Measurements from ENCODE around the gene PERM1.
"Not testable (repeated sequence)": the region's sequence is repeated elsewhere in the genome, so short reads cannot be mapped to it uniquely, and the experiment has no call there.

PERM1 gene

GRCh38 chr1:981955-982558 is at the start of gene PERM1:
PERM1 (minus strand) TSS chr1:982093; CDS start chr1:981029, 1,064 bp downstream.
- no peak for DNase-seq

DNA sequence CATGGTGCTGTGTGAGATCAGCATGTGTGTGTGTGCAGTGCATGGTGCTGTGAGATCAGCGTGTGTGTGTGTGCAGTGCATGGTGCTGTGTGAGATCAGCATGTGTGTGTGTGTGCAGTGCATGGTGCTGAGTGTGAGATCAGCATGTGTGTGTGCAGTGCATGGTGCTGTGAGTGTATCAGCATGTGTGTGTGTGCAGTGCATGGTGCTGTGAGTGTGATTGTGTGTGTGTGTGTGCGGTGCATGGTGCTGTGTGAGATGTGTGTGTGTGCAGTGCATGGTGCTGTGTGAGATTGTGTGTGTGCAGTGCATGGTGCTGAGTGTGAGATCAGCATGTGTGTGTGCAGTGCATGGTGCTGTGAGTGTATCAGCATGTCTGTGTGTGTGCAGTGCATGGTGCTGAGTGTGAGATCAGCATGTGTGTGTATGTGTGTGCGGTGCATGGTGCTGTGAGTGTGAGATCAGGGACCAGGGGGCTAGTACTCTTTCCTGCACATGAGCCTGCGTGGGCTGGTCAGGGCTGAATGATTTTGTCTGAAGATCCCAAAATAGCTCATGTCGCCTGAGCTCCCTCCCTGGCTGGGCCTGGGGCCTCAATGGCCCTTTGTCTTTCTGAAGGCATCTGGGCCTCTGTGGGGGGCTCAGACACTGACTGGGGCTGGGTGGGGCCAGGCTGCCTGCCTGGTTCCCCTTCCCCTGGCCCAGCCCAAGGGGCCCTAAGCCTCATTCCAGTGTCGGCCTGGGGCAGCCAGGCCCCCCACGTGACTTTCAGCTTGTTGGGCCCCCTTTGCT is 49.2 kb upstream of the PERM1 start:
- DNase-seq = not testable (repeated sequence)

DNA sequence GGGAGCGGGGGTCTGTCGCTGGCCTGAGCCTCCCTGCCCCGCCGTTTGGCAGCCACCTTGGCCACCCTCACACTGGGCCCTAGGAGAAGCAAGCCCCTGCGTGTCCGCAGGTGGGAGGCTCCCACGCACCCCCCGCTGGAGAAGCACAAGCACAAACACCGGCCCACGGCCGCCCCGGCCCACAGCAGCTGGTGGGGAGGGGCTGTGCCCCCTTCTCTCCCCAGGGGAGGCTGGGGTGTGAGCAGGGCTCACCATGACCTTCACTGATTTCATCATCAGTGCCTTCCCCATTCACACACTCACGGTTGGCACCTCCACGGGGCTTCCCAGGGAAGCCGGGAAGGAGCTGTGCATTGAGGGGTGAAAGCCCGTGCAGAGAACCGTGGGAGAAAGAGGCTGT is 45.9 kb upstream of the PERM1 start:
- DNase-seq = no peak

DNA sequence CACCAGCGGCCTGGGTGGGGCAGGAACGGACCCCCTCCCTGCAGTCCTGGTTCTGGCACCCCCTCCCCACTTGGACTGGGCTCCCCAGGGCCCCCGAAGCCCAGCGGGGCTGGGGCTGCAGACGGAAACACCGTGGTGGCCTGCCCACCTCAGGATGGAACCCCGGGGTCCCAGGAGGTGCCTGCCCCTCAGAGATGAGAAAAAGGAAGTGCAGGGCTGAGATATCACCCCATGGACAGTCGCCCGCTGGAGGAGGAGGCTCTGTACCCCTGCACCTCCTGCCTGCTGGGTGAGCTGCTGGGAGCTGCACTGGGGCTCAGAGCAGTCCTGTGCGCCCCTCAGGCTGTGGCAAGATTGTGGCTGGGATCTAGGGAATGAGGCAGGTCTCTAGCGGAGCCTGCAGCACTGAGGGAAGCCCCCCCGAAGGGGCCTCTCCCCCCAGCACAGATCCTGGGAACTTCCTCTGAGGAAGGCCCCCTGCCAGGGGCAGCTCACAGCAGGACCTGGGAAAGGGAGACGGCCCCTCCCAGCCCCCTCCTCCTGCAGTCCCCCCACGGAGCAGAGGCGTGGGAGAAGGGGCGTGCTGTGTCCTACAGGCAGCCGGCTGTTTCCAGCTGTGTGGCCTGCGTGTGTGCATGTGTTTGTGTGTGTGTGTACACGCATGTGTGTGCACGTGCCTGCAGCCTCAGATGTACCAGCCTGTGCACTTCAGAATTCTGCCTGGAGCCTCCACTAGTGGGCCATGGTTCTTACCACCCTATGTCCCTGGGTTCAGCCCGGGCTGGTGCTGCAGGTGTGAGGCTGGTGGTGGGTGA is 44.9 kb upstream of the PERM1 start:
- DNase-seq = no peak

GRCh38 chr1:1025730-1026129 is 43.8 kb upstream of the PERM1 start:
- no peak for DNase-seq

- DNase-seq = no peak
Measured at GRCh38 chr1:1024771-1025699, 43.1 kb upstream of the PERM1 start.

- no peak for DNase-seq
Measured at GRCh38 chr1:1024149-1024770, 42.4 kb upstream of the PERM1 start.

DNA sequence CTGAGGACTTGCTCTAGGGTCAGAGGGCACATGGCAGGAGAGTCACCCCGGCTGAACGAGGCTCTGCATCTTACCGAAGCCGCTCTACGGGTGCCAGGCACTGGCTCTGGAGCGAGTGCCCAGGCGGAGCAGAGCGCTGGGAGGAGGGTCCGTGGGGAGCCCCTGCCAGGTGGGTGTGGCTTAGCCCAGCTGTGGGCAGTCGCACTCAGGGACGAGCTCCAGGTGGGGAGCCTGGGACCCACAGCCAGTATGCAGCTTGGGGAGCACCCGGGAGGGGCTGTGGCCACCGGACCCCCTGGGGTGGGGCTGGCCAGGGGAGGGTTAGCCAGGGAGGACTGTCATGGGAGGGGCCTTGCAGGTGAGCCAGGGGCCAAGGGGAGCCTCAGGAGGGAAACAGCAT is 41.8 kb upstream of the PERM1 start:
- DNase-seq = no peak

GRCh38 chr1:1022302-1023009 is 40.6 kb upstream of the PERM1 start:
- DNase-seq = no peak

- DNase-seq = no peak
Measured at GRCh38 chr1:1021920-1022259, 40.0 kb upstream of the PERM1 start.

- DNase-seq = no peak
Measured at GRCh38 chr1:1021010-1021919, 39.4 kb upstream of the PERM1 start.

DNA sequence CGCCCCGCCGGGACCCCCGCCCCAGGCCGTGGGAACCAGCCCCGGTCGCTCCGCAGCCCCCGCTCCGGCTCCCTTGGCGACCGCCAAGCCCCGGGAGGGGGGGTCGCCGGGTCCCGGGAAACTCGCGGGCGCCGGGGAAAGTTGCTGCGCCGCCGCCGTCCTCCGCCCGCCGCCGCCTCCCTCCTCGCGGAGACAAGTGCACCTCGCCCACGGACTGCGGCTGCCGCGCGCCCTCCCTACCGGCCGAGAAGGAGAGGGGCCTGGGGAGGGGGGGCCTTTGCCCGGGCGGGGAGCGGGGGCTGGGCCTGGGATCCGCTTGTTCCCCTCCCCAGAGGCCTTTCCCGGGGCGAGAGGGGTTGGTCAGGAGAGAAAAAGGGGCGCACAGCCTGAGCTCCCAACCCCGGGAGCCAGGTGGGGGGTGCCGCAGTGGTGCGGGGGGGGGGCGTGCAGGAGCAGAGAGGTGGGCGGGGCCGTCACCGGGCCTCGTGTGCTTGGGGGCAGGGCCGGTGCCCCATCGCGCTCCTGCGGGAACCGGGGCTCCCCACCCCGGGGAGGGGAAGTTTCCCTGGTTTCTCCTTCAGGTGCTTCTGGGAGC is 38.6 kb upstream of the PERM1 start:
- no peak for DNase-seq

DNA sequence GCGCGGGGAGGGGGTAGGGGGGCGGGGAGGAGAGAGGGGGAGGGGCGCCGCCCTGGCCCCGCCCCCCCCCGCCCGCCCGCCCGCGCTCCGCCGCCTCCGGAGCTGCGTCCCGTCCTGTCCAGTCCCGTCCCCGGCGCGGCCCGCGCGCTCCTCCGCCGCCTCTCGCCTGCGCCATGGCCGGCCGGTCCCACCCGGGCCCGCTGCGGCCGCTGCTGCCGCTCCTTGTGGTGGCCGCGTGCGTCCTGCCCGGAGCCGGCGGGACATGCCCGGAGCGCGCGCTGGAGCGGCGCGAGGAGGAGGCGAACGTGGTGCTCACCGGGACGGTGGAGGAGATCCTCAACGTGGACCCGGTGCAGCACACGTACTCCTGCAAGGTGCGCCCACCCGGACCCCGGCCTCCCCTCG is 38.1 kb upstream of the PERM1 start, which contains the start of gene AGRN:
AGRN (plus strand) TSS at position 121 of the 405 bp plus-strand sequence; CDS start at position 174, 53 bp downstream.
- no peak for DNase-seq

DNA sequence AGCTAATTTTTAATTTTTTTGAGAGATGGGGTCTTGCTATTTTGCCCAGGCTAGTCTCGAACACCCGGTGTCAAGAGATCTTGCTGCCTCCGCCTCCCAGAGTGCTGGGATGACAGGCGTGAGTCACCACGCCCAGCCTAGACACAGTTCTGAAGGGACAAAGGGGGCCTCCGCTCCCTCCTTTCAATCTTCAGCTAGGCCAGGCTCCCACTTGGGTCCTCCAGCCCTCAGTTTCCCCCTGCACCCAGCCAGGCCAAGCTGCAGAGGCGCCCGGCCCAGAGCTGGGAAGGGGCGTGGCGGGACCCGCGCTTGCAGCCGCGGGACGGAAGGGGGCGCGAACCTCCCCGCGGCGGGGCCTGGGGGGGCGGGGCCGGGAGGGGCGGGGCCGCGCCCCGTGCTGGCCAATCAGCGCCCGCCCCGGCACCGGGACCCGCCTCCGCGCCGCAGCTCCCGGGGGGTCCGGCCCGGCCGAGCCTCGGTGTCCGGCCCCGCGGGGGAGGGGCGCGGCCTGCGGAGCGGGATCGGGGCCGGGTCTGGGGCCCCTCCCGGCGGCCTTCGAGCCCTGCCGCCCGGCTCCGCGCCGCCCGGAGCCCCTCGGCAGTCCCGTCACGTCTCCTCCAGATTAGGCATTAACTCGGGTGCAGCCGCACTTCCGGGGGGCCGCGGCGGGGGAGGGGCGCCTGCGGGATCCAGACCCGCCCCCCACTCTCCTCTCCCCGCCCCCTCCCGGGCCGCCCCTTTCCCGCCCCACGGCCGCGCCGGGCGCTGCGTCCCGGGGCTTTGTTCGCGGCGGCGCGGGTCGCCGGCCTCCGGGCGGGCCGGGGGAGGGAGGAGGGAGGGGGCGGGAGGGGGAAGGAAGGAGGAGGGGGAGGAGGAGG is 37.5 kb upstream of the PERM1 start:
- DNase-seq = peak; percentile 84

DNA sequence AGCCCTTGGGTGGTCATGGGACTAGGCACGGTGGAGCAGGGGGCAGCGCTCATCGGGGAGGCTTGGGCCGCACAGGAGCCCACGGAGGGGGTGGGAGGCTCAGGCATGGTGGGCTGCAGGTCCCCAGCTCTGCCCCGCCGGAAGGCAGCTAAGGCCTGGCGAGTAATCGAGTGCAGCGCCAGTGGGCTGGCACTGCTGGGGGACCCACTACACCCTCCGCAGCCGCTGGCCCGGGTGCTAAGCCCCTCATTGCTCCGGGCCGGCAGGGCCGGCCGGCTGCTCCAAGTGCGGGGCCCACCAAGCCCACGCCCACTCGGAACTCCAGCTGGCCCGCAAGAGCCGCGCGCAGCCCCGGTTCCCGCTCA is 36.4 kb upstream of the PERM1 start:
- not testable (repeated sequence) for DNase-seq

- DNase-seq = not testable (repeated sequence)
Measured at GRCh38 chr1:1017397-1018320, 35.8 kb upstream of the PERM1 start.

DNA sequence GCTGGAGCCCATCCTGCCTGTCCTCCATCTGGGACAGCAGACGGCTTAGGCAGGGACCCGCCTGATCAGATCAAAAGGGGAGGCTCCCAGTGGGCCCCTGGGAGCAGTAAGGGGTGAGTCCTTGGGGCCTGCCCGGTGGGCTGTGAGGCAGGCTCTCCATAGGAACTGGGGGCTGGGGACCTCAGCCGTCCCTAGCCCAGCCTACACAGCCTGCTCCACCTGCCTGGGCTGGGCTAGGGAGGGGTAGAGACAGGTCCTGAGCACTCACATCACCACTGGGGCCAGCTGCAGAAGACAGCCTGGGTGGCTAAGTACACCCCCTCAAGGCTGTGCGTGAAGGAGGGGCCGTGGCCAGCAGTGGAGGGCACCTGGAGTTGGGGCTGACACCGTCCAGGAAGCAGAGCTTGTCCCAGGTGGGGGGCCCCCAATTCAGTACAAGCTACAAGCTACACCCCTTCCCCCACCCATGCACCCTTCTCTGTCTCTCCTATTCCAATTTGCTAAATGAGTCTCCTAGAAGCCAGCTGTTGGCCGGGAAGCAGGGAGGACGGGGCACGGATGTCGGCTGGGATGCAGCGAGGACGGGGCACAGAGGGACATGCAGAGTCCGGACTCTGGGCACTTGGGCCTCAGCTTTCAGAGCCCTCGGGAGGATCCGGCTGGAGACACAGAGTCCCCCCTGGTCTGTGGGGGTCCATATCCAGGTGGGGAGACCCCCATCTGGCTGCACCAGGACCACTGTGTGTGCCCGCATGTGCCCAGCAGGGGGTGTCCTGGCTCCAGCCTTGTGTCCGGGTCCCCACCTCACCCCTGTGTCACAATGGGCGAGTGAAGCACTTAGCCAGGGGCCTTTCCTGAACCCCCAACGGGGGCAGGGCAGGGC is 33.1 kb upstream of the PERM1 start:
- DNase-seq = no peak

Data from stimulated activated CD8-positive, alpha-beta memory T cell treated with anti-CD3 and anti-CD28 coated beads, Interleukin-4, amount 100 ng/mL, for 48 hours (primary cell).